GM23248 (cell line): ENCODE results near the gene TNFSF8. TPM values are rescaled to one million over a fixed set of nuclear protein-coding genes. Genes with fewer than 3 reads are reported as not detected.

Experiments used
- DNase-seq: peaks from one replicate; pipeline ENCODE4 v3.0.0-alpha.2; 2015
- H2AFZ ChIP-seq: fragments of 200-600 bp; sonication (generic); 2 replicates; pipeline ENCODE4 v1.6.1; 2016; ENCODE audit warnings: antibody characterized with exemption
- H3F3A ChIP-seq: fragments of 200-600 bp; sonication (generic); 2 replicates; pipeline ENCODE4 v1.6.1; 2016; ENCODE audit warnings: mild to moderate bottlenecking, antibody characterized with exemption, mixed run types; ENCODE audit not compliant: insufficient read depth
- H3K27ac ChIP-seq: fragments of 200-600 bp; sonication (generic); 2 replicates; pipeline ENCODE4 v1.5.1; 2016; ENCODE audit warnings: mild to moderate bottlenecking
- H3K27me3 ChIP-seq: fragments of 200-600 bp; sonication (generic); replicated peaks from 2 replicates; pipeline ENCODE4 v1.6.1; 2016; ENCODE audit warnings: mild to moderate bottlenecking; ENCODE audit not compliant: insufficient read depth
- H3K36me3 ChIP-seq: fragments of 200-600 bp; sonication (generic); 2 replicates; pipeline ENCODE4 v1.6.1; 2016; ENCODE audit warnings: low read depth, mild to moderate bottlenecking
- H3K4me1 ChIP-seq: fragments of 200-600 bp; sonication (generic); 2 replicates; pipeline ENCODE4 v1.6.1; 2016; ENCODE audit warnings: mild to moderate bottlenecking; ENCODE audit not compliant: insufficient read depth
- H3K4me2 ChIP-seq: fragments of 200-600 bp; sonication (generic); one replicate; pipeline ENCODE4 v1.6.1; 2016; ENCODE audit warnings: mild to moderate bottlenecking; ENCODE audit not compliant: unreplicated experiment
- H3K4me3 ChIP-seq: fragments of 200-600 bp; sonication (generic); 2 replicates; pipeline ENCODE4 v1.5.1; 2016; ENCODE audit warnings: mild to moderate bottlenecking
- H3K79me2 ChIP-seq: fragments of 200-600 bp; sonication (generic); 2 replicates; pipeline ENCODE4 v1.6.1; 2016; ENCODE audit warnings: mild to moderate bottlenecking; ENCODE audit not compliant: insufficient read depth
- H3K9ac ChIP-seq: fragments of 200-600 bp; sonication (generic); 2 replicates; pipeline ENCODE4 v1.6.1; 2016; ENCODE audit warnings: mild to moderate bottlenecking
- H3K9me2 ChIP-seq: fragments of 200-600 bp; sonication (generic); 2 replicates; pipeline ENCODE4 v1.6.1; 2016; ENCODE audit warnings: mixed run types, mild to moderate bottlenecking, moderate library complexity; ENCODE audit not compliant: insufficient read depth
- H3K9me3 ChIP-seq: fragments of 200-600 bp; sonication (generic); one replicate; pipeline ENCODE4 v1.6.1; 2017; ENCODE audit warnings: low read depth
- H4K20me1 ChIP-seq: fragments of 200-600 bp; sonication (generic); 2 replicates; pipeline ENCODE4 v1.6.0; 2016; ENCODE audit not compliant: insufficient read depth
- EZH2 ChIP-seq: fragments of 200-600 bp; sonication (generic); IDR thresholded peaks from 2 replicates; pipeline ENCODE4 v1.6.1; 2018; ENCODE audit warnings: antibody characterized with exemption, mild to moderate bottlenecking; ENCODE audit not compliant: insufficient read depth, poor library complexity, severe bottlenecking
- EZH2phosphoT487 ChIP-seq: fragments of 200-600 bp; sonication (generic); IDR thresholded peaks from 2 replicates; pipeline ENCODE4 v1.6.1; 2018; ENCODE audit warnings: antibody characterized with exemption, moderate library complexity, mild to moderate bottlenecking, low read depth; ENCODE audit not compliant: insufficient read depth
- WGBS, 2 experiments: methylation state at CpG; one replicate each; pipeline ENCODE4 v1.1.6; 2015 to 2017; ENCODE audit warnings: low lambda C conversion rate in 2 of 2, low coverage in 1 of 2; ENCODE audit errors: missing lambda C conversion rate in 2 of 2; 5-methylcytosine and 5-hydroxymethylcytosine counted together
- in situ Hi-C: fragments of 300-500 bp; cut with MboI; formaldehyde crosslinking; loops from 2 replicates; pipeline ENCODE4 v1.15.0; 2020
- polyA plus RNA-seq: library from polyadenylated mRNA; unstranded; fragments of >200 nt; fragmentation: Nextera tagmentation; extraction: Ambion mirVana; gene quantifications from 2 replicates; pipeline ENCODE4 v1.2.1, GENCODE V29; 2016
- total RNA-seq: library from RNA; depleted of rRNA; stranded (reverse); fragments of >200 nt; shearing (Covaris generic); gene quantifications from 2 replicates; pipeline ENCODE4 v1.2.3, GENCODE V29; 2014; rRNA removed

TNFSF8 gene
- total and polyA plus RNA-seq, 2 experiments from 2014 or later: not detected

DNA sequence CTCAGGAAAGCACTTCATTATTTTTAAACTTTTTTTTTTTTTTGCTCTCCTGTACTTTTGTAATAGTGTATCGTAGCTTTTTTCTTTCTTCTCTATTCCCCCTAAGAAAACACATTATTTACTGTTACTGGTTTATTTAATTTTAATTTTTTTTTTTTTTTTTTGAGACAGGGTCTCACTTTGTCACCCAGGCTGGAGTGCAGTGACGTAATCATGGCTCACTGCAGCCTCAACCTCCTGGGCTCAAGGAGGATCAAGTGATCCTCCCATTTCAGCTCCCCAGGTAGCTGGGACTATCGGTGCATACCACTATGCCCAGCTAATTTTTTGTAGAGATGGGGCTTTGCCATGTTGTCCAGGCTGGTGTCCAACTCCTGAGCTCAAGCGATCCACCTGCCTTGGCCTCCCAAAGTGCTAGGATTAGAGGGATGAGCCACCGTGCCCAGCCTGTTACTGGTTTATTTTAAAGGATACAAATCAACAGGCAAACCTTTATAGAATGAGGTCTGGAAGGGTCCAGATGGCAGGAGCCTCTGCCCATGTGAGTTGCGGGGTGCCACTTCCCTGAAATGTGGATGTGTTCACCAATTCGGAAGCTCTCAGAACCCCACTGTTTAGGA lies 75.5 kb downstream of the TNFSF8 start:
- no peak for DNase-seq
- H2AFZ ChIP-seq: no peak overlapping the region
- H3K36me3 ChIP-seq: no peaks in the 10 kb centered on the region
- no peak overlapping the region for H3K27ac ChIP-seq
- H3K79me2 ChIP-seq: no peaks in the 10 kb centered on the region
- peak overlapping the region; percentile 86 for H3K4me2 ChIP-seq
- peaks cover 58% of the 10 kb centered on the region for H3K4me1 ChIP-seq
- in situ Hi-C loops: no loop called here
- WGBS, 2 experiments: 97 to 99% methylated on average over 7 of the region's 7 CpGs
- peaks cover 48% of the 10 kb centered on the region for H3F3A ChIP-seq
- H4K20me1 ChIP-seq: no peaks in the 10 kb centered on the region
- TF ChIP-seq EZH2 (no peak), EZH2phosphoT487 (no peak)
- no peak overlapping the region for H3K9ac ChIP-seq
- no peaks in the 10 kb centered on the region for H3K9me2 ChIP-seq
- H3K4me3 ChIP-seq: no peak overlapping the region
- no peaks in the 10 kb centered on the region for H3K27me3 ChIP-seq
- no peaks in the 10 kb centered on the region for H3K9me3 ChIP-seq

DNA sequence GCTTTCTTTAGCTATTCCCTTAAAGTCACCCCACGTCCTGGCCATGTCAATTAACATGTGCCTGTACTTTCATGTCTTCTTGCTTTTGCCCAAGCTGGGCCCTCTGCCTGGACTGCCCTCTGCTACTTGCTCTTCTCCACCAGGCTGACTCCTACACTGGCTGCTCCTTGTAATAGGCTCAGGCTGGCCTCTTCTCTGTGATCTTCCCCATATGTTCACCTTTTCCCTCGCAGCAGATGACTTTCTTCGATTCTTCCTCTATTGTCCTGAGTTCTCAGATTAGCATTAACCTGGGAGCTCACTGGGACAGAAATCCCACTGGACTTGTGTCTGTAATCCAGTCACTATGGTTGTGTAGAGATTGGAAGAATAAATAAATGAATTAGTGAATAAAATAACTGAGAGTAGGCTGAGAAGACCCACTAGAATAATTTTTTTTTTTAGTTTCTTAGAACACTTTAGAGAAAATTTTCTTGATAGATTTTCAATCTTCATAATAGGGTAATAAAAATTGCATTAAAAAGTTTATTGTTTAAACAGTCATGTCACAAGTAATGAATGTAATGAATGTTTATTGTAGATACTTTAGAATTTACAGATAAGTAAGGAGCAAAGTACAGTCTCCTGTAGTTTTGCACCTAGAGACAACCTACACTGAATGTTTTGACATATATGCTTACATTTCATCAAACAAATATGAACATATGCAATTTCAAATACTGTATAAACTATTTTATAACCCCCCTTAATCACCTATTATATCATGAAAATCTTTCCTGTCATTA lies 77.1 kb downstream of the TNFSF8 start:
- DNase-seq: no peak
- Histone ChIP-seq H2AFZ (no peak overlapping the region), H4K20me1 (no peaks in the 10 kb centered on the region), H3K4me2 (no peak overlapping the region), H3K9me3 (no peaks in the 10 kb centered on the region), H3K27ac (no peak overlapping the region), H3K9me2 (no peaks in the 10 kb centered on the region), H3K4me1 (peaks cover 69% of the 10 kb centered on the region), H3K36me3 (no peaks in the 10 kb centered on the region), H3K9ac (no peak overlapping the region), H3F3A (peaks cover 50% of the 10 kb centered on the region), H3K79me2 (no peaks in the 10 kb centered on the region), H3K4me3 (no peak overlapping the region), H3K27me3 (no peaks in the 10 kb centered on the region)
- in situ Hi-C loops: no loop called here
- WGBS, 2 experiments: 96 to 98% methylated on average over 3 of the region's 3 CpGs
- TF ChIP-seq EZH2: no peak
- no peak for TF ChIP-seq EZH2phosphoT487

DNA sequence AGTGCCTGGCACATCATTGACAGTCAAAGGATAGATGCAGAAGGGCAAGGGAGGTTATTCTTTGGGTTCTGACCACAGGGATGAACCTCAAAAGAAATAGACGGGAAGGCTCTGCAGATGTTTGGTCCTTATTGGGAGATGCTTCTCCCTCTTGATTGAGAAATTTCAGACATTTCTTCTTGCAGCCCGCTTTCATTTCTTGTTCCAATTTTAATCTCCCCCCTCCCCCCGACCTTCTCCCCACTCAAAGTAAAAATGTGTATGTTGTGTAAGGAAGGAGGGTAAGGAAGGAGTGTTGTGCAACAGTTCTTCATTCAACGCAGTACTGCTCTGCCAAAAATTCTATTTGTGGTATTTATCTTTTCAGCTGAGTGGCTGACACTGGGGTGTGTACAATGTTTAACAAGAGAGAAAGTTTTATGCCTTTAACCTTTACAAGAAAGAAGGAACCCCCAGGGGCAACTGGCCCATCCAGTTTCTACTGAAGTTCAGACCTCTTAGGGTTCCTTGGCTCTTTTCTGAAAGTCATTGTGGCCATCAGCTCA lies 78.3 kb downstream of the TNFSF8 start:
- Histone ChIP-seq H3K9me3 (no peaks in the 10 kb centered on the region), H3K9me2 (no peaks in the 10 kb centered on the region), H4K20me1 (no peaks in the 10 kb centered on the region), H3F3A (peaks cover 42% of the 10 kb centered on the region), H3K4me3 (no peak overlapping the region), H3K27me3 (no peaks in the 10 kb centered on the region), H3K36me3 (no peaks in the 10 kb centered on the region), H3K9ac (no peak overlapping the region), H2AFZ (no peak overlapping the region), H3K27ac (no peak overlapping the region), H3K79me2 (no peaks in the 10 kb centered on the region), H3K4me2 (peak overlapping the region; percentile 16), H3K4me1 (peaks cover 63% of the 10 kb centered on the region)
- 26 to 31% methylated on average over 4 of the region's 4 CpGs for WGBS, 2 experiments
- no peak for TF ChIP-seq EZH2phosphoT487
- no peak for TF ChIP-seq EZH2
- in situ Hi-C loops: no loop called here
- peak; percentile 67 for DNase-seq

DNA sequence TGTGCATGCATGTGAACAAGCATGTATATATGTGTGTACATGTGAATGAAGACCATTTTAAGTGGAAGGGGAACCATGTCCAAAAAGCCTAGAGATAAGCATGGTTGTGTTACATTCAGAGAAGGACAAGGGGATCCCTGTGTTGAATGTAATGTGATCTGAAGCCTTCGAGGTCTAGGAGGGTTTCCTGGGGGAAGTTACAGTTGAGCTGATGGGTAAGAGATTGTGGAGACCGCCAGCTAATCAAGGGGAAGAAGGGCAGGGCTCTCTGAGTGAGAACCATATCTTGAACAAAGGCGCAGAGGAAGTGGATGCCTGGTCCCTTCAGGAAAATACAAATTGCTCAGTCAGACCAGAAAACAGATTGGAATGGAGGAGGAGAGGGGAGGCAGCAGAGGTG lies 79.1 kb downstream of the TNFSF8 start:
- Histone ChIP-seq H3K4me3 (no peak overlapping the region), H3K4me1 (peaks cover 55% of the 10 kb centered on the region), H4K20me1 (no peaks in the 10 kb centered on the region), H3K79me2 (no peaks in the 10 kb centered on the region), H3K27me3 (no peaks in the 10 kb centered on the region), H3K9me3 (no peaks in the 10 kb centered on the region), H3K9ac (no peak overlapping the region), H3F3A (peaks cover 34% of the 10 kb centered on the region), H3K9me2 (no peaks in the 10 kb centered on the region), H3K27ac (no peak overlapping the region), H3K4me2 (no peak overlapping the region), H2AFZ (no peak overlapping the region), H3K36me3 (no peaks in the 10 kb centered on the region)
- in situ Hi-C loops: no loop called here
- TF ChIP-seq EZH2phosphoT487 (no peak), EZH2 (no peak)
- no peak for DNase-seq
- 87 to 91% methylated on average over 3 of the region's 3 CpGs for WGBS, 2 experiments

Other genes starting within 250 kb of the TNFSF8 start
- gene TEX48, start 248.4 kb downstream of the TNFSF8 start, total RNA-seq: not detected in 2 replicates
- not detected in 2 replicates for gene TEX48, start 248.4 kb downstream of the TNFSF8 start, polyA plus RNA-seq
- under 0.01 TPM in 1 of 2 replicates, not detected in the other for gene TNFSF15, start 124.6 kb downstream of the TNFSF8 start, total RNA-seq
- not detected in 2 replicates for gene TNFSF15, start 124.6 kb downstream of the TNFSF8 start, polyA plus RNA-seq
- 319 and 372 TPM in 2 replicates for gene TNC, start 187.6 kb upstream of the TNFSF8 start, total RNA-seq
- 165 and 168 TPM in 2 replicates for gene TNC, start 187.6 kb upstream of the TNFSF8 start, polyA plus RNA-seq